Measurements from ENCODE around the gene LCN10. TPM values are rescaled to one million over a fixed set of nuclear protein-coding genes. Genes with fewer than 3 reads are reported as not detected.
A peak's percentile ranks its signal among the peaks of the same experiment; 100 is the strongest.
"Not testable (repeated sequence)": the region's sequence is repeated elsewhere in the genome, so short reads cannot be mapped to it uniquely, and the experiment has no call there.

The LCN10 gene
- total RNA-seq, 1 experiment from 2014 or later = not detected

DNA sequence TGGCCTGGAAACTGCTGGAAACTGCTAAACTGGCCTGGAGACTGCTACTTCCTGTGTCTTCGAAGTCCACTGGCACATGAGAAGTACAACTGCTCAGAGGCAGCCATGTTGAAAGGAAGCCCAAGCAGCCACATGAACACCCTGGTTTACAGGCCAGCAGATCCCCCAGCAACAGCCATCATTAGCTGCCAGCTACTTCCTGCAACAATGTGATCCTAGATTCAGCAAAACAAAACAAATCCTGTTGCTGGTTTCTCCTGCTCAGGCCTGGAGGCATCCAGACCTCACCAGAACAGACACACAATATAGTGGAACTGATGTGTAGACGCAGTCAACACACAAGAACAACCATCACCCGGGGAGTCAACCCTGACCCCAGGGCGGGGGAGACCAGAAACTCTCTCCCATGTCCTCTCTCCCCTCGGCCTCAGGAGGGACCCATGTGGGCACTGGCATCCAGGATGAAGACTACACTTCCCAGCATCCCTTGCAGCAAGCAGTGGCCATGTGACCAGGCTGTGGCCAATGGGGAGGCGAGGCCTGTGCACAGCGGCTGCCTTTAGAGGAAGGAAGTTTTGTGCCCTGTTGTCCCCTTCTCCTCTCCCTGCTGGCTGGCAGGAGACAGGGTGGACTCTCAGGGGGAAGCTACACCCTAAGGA is 30.8 kb upstream of the LCN10 start:
- DNase-seq (ENCODE audit: low read depth) = peak; percentile 72

DNA sequence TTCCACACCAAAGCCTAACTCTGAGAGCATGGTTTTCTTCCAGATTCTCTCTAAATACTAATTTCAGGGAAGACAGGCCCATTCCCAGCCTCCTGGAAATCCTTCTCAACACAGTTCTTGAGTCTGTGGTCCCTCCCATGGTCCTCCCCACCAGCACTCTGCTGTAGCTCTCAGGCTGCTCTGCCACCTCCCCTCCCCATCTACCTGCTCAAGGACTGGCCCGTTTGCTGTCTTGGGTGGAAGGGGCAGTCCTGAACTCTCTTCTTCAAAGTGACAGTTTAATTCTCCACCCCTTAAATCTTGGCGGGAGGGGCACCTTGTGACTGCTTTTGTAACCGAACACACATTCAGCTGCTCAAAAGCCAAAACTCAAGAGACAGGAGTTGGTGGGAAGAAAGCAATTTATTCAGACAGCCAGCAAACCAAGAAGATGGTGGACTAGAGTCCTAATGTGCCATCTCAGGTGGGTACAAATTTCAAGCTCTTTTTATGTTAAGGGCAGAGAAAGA is 29.2 kb upstream of the LCN10 start:
- DNase-seq (ENCODE audit: low read depth) = no peak

DNA sequence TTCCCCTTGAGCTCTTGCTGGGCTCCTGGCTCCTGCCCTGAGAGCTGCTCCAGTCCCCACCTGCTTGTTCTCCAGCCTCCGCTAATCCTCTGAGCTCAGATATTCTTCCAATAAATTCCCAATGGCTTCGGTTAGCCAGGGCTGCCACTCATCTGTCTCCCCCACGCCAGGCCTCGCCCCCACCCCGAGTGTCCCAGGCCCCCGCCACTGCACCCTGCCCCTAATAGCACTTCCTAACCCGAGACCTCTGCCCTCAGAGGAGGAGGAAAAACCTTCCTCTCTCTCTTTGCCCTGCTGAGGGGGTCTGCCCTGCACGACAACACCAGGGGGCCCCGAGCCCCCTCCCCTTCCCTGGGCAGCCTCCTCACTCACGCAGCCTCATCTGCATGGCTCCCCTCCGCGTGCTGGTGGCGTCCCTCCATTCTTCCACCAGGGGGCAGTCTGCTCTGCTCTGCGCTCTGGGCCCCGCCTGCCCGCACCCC is 27.0 kb upstream of the LCN10 start:
- peak; percentile 57 for DNase-seq (ENCODE audit: low read depth)

DNA sequence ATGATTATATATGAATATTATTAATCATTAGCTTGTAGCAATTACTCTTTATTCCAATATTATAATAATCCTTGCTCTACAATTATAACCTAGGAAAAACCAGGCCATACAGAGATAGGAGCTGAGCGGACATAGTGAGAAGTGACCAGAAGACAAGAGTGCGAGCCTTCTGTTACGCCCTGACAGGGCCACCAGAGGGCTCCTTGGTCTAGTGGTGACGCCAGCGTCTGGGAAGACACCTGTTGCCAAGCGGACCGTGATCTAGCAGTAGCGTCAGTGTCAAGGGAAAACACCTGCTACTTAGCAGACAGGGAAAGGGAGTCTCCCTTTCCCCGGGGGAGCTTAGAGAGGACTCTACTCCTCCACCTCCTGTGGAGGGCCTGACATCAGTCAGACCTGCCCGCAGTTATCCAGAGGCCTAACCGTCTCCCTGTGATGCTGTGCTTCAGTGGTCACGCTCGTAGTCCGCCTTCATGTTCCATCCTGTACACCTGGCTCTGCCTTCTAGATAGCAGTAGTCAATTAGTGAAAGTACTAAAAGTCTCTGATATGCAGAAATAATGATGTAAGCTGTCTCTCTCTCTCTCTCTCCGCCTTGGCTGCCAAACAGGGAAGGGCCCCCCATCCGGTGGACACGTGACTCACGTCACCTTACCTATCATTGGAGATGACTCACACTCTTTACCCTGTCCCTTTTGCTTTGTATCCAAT is 23.8 kb upstream of the LCN10 start:
- DNase-seq (ENCODE audit: low read depth) = peak; percentile 73

DNA sequence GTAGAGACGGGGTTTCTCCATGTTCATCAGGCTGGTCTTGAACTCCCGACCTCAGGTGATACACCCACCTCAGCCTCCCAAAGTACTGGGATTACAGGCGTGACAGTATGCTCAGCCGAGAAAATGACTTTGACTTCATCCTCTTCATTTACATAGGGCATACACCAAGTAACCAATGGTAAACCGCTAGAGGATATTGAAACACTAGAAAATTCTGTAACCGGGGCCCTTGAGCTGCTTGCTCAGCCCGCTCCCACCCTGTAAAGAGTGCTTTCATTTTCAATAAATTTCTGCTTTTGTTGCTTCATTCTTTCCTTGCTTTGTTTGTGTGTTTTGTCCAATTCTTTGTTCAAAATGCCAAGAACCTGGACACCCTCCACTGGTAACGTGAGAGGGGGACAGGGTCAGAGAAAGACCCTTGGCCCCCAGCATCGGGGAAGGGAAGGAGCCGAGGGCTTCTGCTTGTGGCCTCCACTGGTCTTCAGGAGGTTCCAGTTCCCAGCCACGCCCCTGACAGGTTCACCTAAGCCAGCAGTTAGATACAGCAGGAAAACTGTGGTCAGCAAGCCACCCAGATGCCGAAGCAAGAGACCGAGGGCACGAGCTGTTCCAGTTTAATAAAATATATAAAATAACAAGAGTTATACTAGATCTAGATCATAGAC is 23.1 kb upstream of the LCN10 start:
- DNase-seq (ENCODE audit: low read depth) = not testable (repeated sequence)

DNA sequence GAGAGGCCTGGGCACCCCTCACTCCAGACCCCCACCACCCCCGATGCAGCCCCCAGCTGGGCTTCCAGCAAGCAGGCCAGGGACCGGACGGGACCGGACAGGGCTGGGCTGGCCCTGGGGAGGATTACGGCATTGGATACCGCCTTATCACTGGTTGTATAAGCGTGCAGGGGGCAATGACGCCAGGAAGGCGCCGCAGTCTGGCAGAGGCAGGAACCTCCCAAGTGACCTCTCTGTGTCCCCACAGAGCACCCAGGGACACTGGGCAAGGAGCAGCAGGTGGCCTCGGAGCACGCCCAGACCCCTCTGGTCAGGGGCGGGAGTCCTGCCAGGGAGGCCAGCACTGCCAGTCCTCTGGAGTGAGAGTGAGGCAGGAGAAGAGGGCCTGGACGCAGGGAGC is 22.3 kb upstream of the LCN10 start:
- no peak for DNase-seq (ENCODE audit: low read depth)

DNA sequence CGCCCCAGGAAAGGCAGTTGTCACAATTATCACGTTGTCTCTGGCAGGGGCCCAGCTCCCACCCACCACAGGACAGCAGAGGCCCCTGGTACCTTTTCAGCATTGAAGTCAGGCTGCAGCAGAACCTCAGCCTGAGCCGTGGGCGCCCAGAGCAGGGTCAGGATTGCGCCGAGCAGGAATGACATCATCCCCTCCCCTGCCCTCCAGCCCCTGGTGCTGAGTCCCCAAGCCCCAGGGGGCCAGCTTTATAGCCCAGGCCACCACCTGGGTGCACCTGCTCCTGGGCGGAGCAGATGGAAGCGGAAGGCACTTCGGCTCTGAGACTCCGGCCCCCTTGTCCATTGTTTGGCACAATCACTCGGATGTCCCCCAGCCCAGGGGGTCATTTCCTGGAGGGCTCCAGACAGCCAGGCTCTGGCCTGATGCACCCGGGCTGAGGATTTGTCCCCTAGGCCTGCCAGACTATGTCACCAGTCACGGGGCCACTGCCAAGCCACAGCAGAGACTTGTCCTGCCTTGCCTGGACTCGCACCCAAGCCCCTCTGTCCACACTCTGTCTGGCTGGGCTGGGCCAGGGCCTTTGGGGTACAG is 21.7 kb upstream of the LCN10 start, which contains the start of gene LCN15:
Gene LCN15, minus strand, starts transcription at position 218 of the 591 bp plus-strand sequence. Its CDS starts 30 bp downstream, at position 188.
- no peak for DNase-seq (ENCODE audit: low read depth)

DNA sequence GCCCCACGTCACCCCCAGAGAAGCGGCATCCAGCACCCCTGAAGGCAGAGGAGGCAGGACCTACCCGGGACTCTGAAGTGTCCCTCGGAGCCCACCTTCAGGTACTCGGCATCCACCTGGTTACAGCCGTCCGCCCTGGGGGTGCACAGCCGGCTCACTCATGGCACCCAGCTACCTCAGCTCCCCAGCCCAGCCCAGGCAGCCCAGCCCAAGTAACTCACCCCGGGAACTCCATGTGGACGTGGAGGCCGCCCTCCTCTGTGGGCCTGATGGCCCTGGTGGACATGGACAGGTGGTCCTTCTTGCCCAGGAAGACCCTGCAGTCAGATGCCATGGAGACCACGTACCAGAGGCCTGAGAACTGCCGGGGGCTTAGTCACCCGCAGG is 20.9 kb upstream of the LCN10 start:
- DNase-seq (ENCODE audit: low read depth) = no peak

DNA sequence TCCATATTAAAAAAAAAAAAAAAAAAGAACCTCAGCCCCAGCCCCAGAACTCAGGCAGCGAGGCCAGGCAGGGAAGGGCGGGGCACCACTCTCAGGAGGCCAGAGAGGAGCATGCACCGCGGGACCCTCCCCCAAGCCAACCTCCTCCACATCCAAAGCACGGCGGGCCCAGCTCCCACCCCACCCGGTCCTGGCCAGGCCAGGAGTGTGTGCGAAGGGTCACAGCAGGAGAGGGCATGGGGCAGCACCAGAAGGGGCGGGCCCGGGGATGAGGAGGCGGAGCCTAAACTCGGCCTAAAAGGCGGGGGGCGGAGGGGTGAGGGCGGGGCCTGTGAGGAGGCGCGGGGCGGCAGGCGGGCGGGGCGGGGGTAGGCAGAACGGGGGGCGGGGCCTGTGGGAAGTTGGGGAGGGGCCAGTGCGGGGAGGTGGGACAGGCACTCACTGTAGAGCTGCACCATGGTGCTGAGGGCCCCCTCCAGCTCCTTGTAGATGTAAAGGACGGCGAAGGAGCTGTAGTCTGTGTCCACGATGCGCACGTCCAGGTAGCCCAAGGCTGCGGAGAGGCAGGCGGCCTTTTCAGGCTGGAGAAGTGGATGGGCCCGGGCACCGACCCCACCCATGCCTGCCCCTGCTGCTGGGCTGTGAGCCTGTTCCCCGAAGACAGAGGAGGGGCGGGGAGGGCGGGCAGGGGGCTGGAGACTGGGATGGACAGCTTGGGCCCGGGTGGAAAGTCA is 20.3 kb upstream of the LCN10 start:
- peak; percentile 83 for DNase-seq (ENCODE audit: low read depth)

DNA sequence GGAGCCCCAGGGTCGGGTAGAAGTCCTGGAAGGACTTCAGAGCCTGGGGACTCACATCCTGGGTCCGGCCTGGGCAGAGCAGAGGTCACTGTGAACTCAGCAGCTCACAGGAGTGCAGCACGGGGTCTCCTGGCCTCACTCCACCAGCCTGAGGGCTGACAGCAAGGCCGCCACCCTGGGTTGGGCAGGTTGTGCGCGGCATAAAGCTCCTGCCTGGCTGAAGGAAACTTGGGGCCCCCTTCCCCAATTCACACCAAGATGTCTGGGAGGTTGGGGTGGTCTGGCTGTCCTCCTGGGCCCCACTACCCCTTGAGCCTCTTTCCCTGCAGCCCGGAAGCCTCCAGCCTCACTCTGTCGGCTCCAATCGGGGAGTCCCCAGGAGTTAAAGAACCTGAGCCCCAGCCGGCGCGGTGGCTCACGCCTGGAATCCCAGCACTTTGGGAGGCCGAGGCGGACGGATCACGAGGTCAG is 19.5 kb upstream of the LCN10 start:
- DNase-seq (ENCODE audit: low read depth) = no peak

DNA sequence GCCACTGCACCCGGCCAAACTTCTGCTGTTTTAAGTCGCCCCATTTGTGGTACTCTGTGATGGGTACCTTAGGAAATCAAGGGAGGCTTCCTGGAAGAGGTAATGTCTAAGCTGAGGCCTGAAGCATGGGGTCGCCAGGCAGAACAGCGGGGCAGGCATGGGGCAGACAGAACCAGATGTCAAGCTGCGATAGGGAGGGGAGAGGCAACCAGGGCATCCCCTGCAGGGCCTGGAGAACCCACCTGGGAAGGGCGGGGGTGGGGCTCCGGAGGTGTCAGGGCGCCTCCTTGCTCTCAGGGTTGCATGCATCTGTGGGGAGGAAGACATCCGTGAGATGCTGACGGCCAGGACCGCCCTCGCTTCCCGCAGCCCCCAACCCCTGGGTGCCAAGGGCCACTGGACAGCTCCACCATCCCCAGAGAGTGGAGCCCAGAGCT is 18.8 kb upstream of the LCN10 start:
- DNase-seq (ENCODE audit: low read depth) = no peak

DNA sequence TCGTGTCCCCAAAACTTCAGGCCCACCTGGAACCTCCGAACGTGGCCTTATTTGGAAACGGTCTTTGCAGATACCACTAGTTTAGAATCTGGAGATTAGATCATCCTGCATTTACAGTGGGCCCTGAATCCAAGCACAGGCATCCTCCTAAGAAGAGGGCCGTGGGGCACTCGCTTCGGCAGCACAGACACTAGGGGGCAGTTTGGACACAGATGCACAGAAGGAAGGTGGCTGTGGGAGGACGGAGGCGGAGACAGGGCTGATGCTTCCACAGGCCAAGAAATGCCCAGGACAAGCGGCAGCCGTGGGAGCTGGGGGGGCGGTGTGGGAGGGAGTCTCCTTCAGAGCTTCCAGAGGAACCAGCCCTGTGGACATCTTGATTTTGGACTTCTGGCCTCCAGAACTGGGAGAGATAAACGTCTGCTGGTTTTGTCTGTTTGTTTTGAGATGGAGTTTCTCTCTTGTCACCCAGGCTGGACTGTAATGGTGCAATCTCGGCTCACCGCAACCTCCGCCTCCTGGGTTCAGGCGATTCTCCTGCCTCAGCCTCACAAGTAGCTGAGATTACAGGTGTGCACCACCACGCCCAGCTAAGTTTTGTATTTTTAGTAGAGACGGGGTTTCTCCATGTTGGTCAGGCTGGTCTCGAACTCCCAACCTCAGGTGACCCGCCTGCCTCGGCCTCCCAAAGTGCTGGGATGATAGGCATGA is 18.2 kb upstream of the LCN10 start:
- DNase-seq (ENCODE audit: low read depth) = peak; percentile 82

DNA sequence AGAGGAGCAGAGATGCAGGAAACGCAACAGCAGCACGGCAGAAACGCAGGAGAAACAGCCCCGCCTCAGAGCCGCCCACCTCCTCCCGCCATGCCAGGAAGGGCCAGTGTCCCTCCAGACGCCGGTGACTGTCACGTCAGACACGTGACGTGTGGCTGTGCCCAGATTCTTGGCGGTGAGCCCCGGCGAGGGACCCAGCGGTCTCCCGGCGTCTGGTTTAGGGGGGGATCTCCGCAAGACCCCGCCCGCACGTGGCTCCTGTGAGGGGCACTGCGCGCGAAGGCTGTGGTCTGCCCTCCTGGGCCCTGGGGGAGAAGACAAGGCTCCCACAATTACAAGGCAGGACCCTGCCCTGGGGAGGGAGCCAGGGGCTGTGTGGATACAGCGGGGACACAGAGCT is 17.7 kb upstream of the LCN10 start:
- no peak for DNase-seq (ENCODE audit: low read depth)

DNA sequence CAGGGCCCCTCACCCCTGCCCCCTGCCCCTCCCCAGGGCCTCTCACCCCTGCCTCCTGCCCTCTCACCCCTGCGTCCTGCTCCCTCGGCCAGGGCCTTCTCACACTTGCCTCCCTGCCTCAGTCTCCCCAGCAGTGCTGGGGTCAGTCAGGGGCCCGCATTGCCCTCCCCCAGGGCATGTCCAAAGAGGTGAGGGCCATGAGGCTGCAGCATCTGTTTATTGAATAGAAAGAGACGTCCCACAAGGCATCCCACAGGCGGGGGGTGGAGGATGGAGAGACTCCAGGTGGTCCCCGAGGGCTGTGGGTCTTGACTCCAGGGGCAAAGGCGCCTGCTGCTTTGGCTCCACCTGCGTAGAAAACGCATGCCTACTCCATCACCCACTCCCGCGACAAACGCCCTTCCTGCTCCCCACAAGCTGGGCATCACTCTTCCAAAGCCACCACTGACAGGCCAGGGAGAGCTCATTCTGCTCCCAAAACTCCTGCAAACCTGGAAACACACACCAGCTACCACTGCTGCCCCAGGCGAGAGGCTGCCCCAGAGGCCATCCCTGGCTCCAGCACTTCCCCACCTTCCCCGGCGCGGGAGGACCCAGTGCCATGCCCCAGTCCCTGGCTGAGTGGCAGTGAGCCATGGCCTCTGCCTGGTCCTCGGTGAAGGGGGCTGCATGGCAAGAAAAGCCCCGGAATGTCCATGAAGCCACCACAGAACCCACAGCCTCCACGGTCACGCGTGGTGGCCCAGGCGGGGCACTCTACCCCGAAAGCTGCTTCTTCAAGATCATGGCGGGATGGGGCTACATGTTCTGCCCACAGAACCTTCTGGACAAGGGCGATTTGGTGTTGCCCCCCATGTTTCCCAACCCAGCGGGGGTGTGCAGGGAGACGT is 16.9 kb upstream of the LCN10 start:
- DNase-seq (ENCODE audit: low read depth) = no peak

DNA sequence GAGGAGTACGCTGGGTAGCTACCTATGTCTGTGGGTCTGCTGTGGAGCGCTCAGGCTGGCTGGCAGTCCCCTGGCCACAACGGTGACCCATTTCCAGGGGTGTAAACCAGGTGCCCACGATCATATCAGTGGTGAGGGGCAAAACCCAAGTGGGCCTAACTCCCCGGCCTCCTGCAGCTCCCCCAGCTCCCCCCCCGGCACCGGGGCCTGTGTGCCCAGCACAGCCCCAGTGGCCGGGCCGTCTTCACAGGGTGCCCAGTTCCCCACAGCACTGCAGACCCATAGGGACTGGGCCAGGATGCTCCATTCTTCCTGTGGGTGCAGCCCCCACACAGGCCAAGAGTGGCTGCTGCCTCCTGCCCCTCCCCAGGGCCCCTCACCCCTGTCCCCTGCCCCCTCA is 16.3 kb upstream of the LCN10 start:
- DNase-seq (ENCODE audit: low read depth) = no peak

DNA sequence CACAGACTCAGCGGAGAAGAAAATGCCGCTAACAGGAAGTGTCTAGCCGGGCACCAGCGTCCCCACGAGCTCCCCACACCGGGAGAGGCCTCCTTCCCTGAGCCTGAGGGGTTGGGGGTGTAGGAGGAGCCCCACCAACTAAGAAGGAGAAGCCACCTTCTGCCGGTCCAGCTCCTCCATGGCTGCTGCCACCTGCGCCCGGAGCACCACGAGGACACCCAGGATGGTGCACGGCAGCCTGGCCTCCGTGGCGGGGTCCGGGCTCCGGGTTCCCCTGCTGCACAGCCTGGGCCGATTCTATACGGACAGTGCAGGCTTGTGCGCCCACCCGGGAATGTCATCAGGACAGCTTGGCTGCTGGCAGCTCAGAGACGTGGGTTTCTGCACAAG is 15.0 kb upstream of the LCN10 start:
- no peak for DNase-seq (ENCODE audit: low read depth)

DNA sequence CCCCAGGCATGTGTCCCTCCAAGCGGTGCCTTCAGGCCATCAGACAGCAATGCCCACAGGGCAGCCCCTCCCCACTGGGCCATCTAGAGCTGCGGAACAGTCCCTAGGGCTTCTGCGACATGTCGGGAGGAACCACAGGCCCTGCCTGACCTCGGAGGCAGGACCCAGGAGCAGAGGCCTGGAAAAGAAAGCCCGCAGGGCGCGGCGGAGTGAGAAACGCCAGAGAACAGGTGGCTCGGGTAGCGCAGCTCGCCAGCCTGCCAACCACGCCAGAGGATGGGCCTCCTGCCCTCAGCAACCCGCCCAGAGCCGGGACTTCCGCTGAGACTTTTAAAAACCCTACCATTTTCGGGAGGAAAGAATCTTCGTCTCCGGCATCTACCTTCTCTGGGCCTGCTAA is 14.6 kb upstream of the LCN10 start:
- DNase-seq (ENCODE audit: low read depth) = no peak

DNA sequence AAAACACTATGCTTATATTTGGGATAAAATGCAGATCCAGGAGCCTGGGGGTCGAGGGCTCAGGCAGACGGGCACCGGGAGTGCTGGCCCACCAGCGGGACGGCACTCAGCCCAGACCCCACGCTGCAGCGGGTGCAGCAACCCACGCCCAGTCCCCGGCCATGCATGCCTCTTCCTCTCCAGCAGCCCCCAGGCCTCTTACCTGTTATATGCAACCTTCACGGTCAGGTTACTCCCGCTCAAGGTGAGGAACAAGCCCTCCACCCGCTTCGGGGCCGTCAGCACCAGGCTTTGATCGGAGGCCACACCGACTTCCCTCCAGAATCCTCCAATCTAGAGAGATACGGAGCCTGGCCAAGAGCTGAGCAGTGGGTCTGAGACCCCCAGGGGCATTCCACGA is 14.1 kb upstream of the LCN10 start:
- DNase-seq (ENCODE audit: low read depth) = no peak

DNA sequence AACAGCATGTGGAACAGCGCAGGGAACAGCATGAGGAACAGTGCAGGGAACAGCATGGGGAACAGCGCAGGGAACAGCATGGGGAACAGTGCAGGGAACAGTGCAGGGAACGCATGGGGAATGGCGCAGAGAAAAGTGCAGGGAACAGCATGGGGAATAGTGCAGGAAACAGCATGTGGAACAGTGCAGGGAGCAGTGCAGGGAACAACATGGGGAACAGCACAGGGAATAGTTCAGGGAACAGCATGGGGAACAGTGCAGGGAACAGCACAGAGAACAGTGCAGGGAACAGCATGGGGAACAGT is 13.3 kb upstream of the LCN10 start:
- DNase-seq (ENCODE audit: low read depth) = no peak
